ENCODE results near the gene MED9. TPM values are rescaled to one million over a fixed set of nuclear protein-coding genes. Genes with fewer than 3 reads are reported as not detected.

MED9 gene
- total and polyA plus RNA-seq, 2 of the 8 experiments (the other 6 are each of a cell fraction or from before 2014, with no cell fraction given), result 15.8 to 19.7 TPM

DNA sequence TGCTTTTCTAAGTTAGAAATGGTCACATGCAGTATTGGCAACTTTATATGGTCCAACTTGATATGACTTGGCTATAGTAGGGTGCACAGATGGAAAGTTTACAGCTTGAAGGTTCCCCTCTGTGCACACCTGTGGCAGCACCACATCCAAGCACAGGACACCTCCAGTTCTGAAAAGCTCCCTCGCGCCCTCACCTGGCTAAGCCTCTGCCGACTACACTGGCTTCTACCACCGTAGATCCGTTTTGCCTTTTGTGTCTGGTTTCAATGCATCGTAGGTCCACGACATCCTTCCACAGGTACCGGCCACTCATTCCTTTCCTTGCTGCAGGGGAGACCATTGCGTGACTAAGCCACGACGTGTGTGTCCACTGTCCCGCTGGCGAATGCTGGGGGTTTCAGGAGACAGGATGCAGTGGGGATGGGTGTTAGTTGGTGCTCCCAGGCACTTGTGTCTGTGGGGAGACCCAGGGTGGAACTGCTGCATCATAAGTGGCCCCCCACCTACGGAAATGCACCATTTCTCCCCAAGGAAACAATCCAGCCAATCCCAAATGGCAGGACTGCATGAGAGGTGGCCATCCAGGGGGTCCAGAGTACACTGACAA is 24.3 kb downstream of the MED9 start (continued):
- TF ChIP-seq MAFK (IDR thresholded peaks at IDR 0.05; ENCODE audit: low read depth, low read length) (no peak), YY1 (IDR thresholded peaks at IDR 0.05; ENCODE audit: low read depth, low read length) (no peak)
